CD14-positive monocyte (primary cell): Measurements from ENCODE around the gene LGALS9C. TPM values are rescaled to one million over a fixed set of nuclear protein-coding genes. Genes with fewer than 3 reads are reported as not detected.
"Not testable (repeated sequence)": the region's sequence is repeated elsewhere in the genome, so short reads cannot be mapped to it uniquely, and the experiment has no call there.

ENCODE experiments used
- DNase-seq, 3 donors: peaks; one replicate each; pipeline ENCODE4 v3.0.0-alpha.2; 2011 to 2022
- H2AFZ ChIP-seq: 2 replicates; pipeline ENCODE4 v1.6.0; 2012; ENCODE audit warnings: mild to moderate bottlenecking, low read depth, low read length, inconsistent platforms; ENCODE audit not compliant: insufficient read depth, poor library complexity, severe bottlenecking
- H3K27ac ChIP-seq, 2 donors: 1 replicate in 1 of 2; 2 replicates in 1 of 2; pipeline ENCODE4 v1.5.1; 2012 to 2013; ENCODE audit warnings: low read length in 2 of 2, control low read depth in 1 of 2, inconsistent platforms in 1 of 2, low read depth in 1 of 2, mild to moderate bottlenecking in 1 of 2
- H3K27me3 ChIP-seq, 2 donors: one replicate each; pipeline versions ENCODE4 v1.6.0 to v1.6.1; 2011 to 2013; ENCODE audit warnings: low read length in 2 of 2; ENCODE audit not compliant: control insufficient read depth in 2 of 2, insufficient read depth in 2 of 2
- H3K36me3 ChIP-seq, 2 donors: replicated peaks in 1 of 2; 1 replicate in 1 of 2; 2 replicates in 1 of 2; pipeline versions ENCODE4 v1.5.1 to v1.6.1; 2012 to 2013; ENCODE audit warnings: low read length in 2 of 2, control low read depth in 1 of 2, inconsistent platforms in 1 of 2, mild to moderate bottlenecking in 1 of 2; ENCODE audit not compliant: insufficient read depth in 2 of 2, control insufficient read depth in 1 of 2
- H3K4me1 ChIP-seq, 2 donors: 1 replicate in 1 of 2; 2 replicates in 1 of 2; pipeline versions ENCODE4 v1.5.1 to v1.6.1; 2012 to 2013; ENCODE audit warnings: low read length in 2 of 2, control low read depth in 1 of 2, inconsistent platforms in 1 of 2, mild to moderate bottlenecking in 1 of 2, moderate library complexity in 1 of 2; ENCODE audit not compliant: insufficient read depth in 2 of 2, control insufficient read depth in 1 of 2
- H3K4me2 ChIP-seq: replicated peaks from 2 replicates; pipeline ENCODE3; 2012; ENCODE audit warnings: low read length, moderate library complexity, mild to moderate bottlenecking; ENCODE audit not compliant: poor library complexity, severe bottlenecking; ENCODE audit errors: extremely low read depth
- H3K4me3 ChIP-seq, 3 experiments: fragments of 200-600 bp in 1 of 3; sonication (generic) in 1 of 3; replicated peaks in 1 of 3; 1 replicate in 2 of 3; 2 replicates in 1 of 3; pipeline ENCODE4 v1.5.1; 2011 to 2013; ENCODE audit warnings: low read length in 3 of 3, mild to moderate bottlenecking in 3 of 3, control low read depth in 2 of 3, low read depth in 2 of 3, inconsistent platforms in 1 of 3, moderate library complexity in 1 of 3
- H3K79me2 ChIP-seq: 2 replicates; pipeline ENCODE4 v1.6.0; 2012; ENCODE audit warnings: mild to moderate bottlenecking, control low read depth, inconsistent platforms, low read length, moderate library complexity; ENCODE audit not compliant: insufficient read depth
- H3K9ac ChIP-seq: 2 replicates; pipeline ENCODE4 v1.6.0; 2017; ENCODE audit warnings: low read length, mild to moderate bottlenecking; ENCODE audit not compliant: insufficient read depth, poor library complexity, severe bottlenecking
- H3K9me3 ChIP-seq, 2 donors: replicated peaks in 1 of 2; 1 replicate in 1 of 2; 2 replicates in 1 of 2; pipeline versions ENCODE4 v1.5.1 to v1.6.1; 2012 to 2013; ENCODE audit warnings: low read length in 2 of 2, control low read depth in 1 of 2; ENCODE audit not compliant: control insufficient read depth in 1 of 2, insufficient read depth in 1 of 2
- H4K20me1 ChIP-seq: 2 replicates; pipeline ENCODE4 v1.6.0; 2012; ENCODE audit warnings: mild to moderate bottlenecking, low read length, control low read depth, moderate library complexity; ENCODE audit not compliant: insufficient read depth
- H3K27ac Mint-ChIP-seq, 7 donors: one replicate each; pipeline ENCODE4 v1.8.0; 2020; ENCODE audit warnings: mild to moderate bottlenecking in 7 of 7, mixed read lengths in 7 of 7, moderate library complexity in 6 of 7, inconsistent platforms in 2 of 7
- H3K27me3 Mint-ChIP-seq, 3 donors: one replicate each; pipeline ENCODE4 v1.8.0; 2021 to 2022; ENCODE audit warnings: low read depth in 3 of 3, mild to moderate bottlenecking in 3 of 3, mixed read lengths in 3 of 3, moderate library complexity in 3 of 3, inconsistent platforms in 1 of 3
- H3K36me3 Mint-ChIP-seq, 2 donors: one replicate each; pipeline ENCODE4 v1.8.0; 2020; ENCODE audit warnings: mixed read lengths in 2 of 2, inconsistent platforms in 1 of 2, mild to moderate bottlenecking in 1 of 2
- H3K4me1 Mint-ChIP-seq: one replicate; pipeline ENCODE4 v1.8.0; 2020; ENCODE audit warnings: mild to moderate bottlenecking, mixed read lengths
- H3K4me3 Mint-ChIP-seq, 2 donors: one replicate each; pipeline ENCODE4 v1.8.0; 2020; ENCODE audit warnings: mild to moderate bottlenecking in 2 of 2, mixed read lengths in 2 of 2, moderate library complexity in 1 of 2
- H3K9me3 Mint-ChIP-seq, 7 donors: one replicate each; pipeline ENCODE4 v1.8.0; 2020 to 2022; ENCODE audit warnings: mixed read lengths in 7 of 7, mild to moderate bottlenecking in 6 of 7, moderate library complexity in 6 of 7, inconsistent platforms in 2 of 7
- WGBS: methylation state at CpG from one replicate; pipeline ENCODE4 v1.1.5; 2013; ENCODE audit warnings: missing lambda C conversion rate; ENCODE audit not compliant: insufficient coverage; 5-methylcytosine and 5-hydroxymethylcytosine counted together
- intact Hi-C, 2 donors: fragments of 100-400 bp; cut with micrococcal nuclease; formaldehyde crosslinking; loops; one replicate each; pipeline versions ENCODE4 v1.15.0 to v1.15.1; 2023
- polyA plus RNA-seq, 3 donors: library from polyadenylated mRNA; depleted of rRNA in 1 of 3; unstranded in 2 of 3; stranded (reverse) in 1 of 3; fragments of 300-500 nt in 2 of 3; fragments of >200 nt in 1 of 3; fragmentation: Illumina TruSeq in 2 of 3; gene quantifications; 1 replicate in 2 of 3; 2 replicates in 1 of 3; pipeline ENCODE4 v1.2.3, GENCODE V29; 2012 to 2021

The LGALS9C gene
- polyA plus RNA-seq, 3 donors = 0.12 to 0.39 TPM; not detected in 1

DNA sequence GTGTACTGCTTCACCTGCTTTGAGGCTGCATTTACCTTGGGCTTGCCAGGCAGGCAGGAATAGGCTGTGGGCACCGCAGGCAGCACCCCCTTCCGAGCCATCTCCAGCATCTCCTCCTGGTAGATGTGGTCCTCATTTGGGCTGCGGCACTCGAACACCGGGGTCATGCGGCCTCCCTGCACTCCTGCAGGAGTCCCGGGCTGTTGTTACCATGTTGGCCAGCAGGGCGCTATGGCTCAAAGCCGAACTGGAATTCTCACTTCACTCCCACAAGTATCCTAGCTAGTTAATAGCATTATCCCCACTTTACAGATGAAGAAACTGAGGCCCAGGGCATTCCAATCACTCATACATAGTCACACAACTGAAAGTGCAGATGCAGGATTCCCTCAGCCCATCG, 23.7 kb downstream of the LGALS9C start:
- H3K27me3 Mint-ChIP-seq, H3K4me3 Mint-ChIP-seq, H3K36me3 Mint-ChIP-seq, H3K79me2 ChIP-seq, H4K20me1 ChIP-seq, H3K9me3 Mint-ChIP-seq, H3K36me3 ChIP-seq, DNase-seq, H3K27ac ChIP-seq, H3K9me3 ChIP-seq, H3K4me2 ChIP-seq, H3K4me1 Mint-ChIP-seq, H3K27ac Mint-ChIP-seq, H3K9ac ChIP-seq, H3K4me1 ChIP-seq, H3K4me3 ChIP-seq, H2AFZ ChIP-seq, H3K27me3 ChIP-seq, intact Hi-C loops: not testable (repeated sequence)
- WGBS = no CpG with 5 or more reads among the region's 10 CpGs

DNA sequence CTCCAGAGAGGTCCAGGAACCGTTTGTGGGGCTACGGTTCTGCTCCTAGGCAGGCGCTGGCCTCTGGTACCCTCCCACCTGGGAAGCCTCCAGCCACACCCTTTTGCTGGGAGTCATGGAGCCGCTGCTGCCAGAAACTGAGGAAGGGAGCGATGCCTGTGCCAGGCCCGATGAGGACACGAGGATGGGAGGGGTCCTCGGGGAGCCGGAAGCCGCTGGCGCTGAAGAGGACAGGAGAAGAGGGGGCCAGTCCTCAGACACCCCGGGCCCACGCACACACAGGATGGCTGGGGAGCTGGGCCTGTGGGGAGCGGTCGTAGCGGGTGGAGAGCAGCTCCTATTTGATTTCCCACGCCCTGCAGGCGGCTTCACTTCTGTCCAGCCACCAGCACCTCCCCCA, 24.2 kb downstream of the LGALS9C start:
- H3K4me3 ChIP-seq, H2AFZ ChIP-seq, DNase-seq, H3K4me1 Mint-ChIP-seq, H3K79me2 ChIP-seq, H3K27me3 Mint-ChIP-seq, H3K27me3 ChIP-seq, H3K36me3 ChIP-seq, H3K27ac ChIP-seq, H3K9ac ChIP-seq, H4K20me1 ChIP-seq, H3K27ac Mint-ChIP-seq, H3K4me1 ChIP-seq, H3K9me3 Mint-ChIP-seq, H3K9me3 ChIP-seq, H3K4me2 ChIP-seq, H3K4me3 Mint-ChIP-seq, H3K36me3 Mint-ChIP-seq, intact Hi-C loops: not testable (repeated sequence)
- no CpG with 5 or more reads among the region's 18 CpGs for WGBS

DNA sequence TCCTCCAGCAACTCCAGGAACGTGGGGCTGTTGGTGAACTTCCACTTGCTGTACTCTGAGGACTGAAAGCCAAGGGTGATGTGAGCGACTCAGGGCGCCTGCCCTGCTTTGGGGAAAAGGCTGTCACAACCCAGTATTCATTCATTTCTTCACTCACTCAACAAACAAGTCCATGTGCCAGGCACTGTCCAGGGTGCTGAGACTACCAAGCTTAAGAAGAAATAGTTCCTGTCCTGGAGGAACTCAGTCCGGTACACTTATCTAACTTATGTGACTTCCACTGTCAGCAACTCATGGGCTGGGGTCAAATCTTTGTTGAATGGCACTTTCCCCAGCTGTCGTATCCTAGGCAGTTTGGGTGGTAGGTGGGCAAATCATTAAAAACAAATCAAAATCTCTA, 26.6 kb downstream of the LGALS9C start:
- H3K36me3 Mint-ChIP-seq, H4K20me1 ChIP-seq, H3K4me1 ChIP-seq, H3K9ac ChIP-seq, H3K4me1 Mint-ChIP-seq, H3K9me3 Mint-ChIP-seq, H2AFZ ChIP-seq, H3K4me2 ChIP-seq, DNase-seq, H3K27me3 Mint-ChIP-seq, H3K27ac Mint-ChIP-seq, H3K4me3 ChIP-seq, H3K36me3 ChIP-seq, H3K9me3 ChIP-seq, H3K27ac ChIP-seq, H3K4me3 Mint-ChIP-seq, intact Hi-C loops, H3K79me2 ChIP-seq, H3K27me3 ChIP-seq: not testable (repeated sequence)
- WGBS = no CpG with 5 or more reads among the region's 5 CpGs

DNA sequence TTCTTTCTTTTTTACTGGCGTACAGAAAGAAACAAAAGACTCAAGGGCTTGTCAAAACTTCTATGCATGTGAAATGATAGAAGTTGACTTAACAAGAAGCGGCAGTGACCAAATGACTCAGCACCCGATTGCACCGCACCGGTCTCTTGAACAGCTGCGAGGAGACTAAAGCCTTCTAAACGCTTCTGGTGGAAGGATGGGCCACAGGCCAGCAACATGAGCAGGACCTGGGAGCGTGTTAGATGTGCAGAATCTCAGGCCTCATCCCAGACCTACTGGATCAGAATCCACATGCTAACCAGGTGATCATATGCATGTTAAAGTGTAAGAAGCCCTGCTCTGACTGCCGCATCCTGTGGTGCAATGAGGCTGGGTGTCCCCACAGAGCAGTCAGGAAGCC, 31.1 kb downstream of the LGALS9C start:
- H3K4me1 Mint-ChIP-seq, H3K36me3 ChIP-seq, DNase-seq, H3K4me3 ChIP-seq, H3K9me3 Mint-ChIP-seq, H3K9ac ChIP-seq, H3K27ac ChIP-seq, H4K20me1 ChIP-seq, H3K27me3 Mint-ChIP-seq, H3K4me3 Mint-ChIP-seq, H3K36me3 Mint-ChIP-seq, H3K9me3 ChIP-seq, H3K27me3 ChIP-seq, H2AFZ ChIP-seq, H3K79me2 ChIP-seq, H3K27ac Mint-ChIP-seq, H3K4me1 ChIP-seq, H3K4me2 ChIP-seq, intact Hi-C loops: not testable (repeated sequence)
- WGBS = no CpG with 5 or more reads among the region's 9 CpGs
